Upper lobe of left lung (tissue), 4 donors: Measurements from ENCODE around the gene VAC14.

Experiments
- CTCF ChIP-seq, 6 experiments: fragments of 450-650 bp in 4 of 6; fragments of 200-600 bp in 2 of 6; sonication (generic) in 2 of 6; IDR thresholded peaks; one replicate each; pipeline ENCODE4 v1.5.1; 2016 to 2019; ENCODE audit warnings: antibody characterized with exemption in 6 of 6
- EP300 ChIP-seq, 4 donors: sonication (generic); formaldehyde crosslinking; IDR thresholded peaks; one replicate each; pipeline ENCODE4 v1.5.1; 2017; ENCODE audit warnings: antibody characterized with exemption in 4 of 4, control low read depth in 2 of 4
- POLR2A ChIP-seq, 4 donors: fragments of 450-650 bp; IDR thresholded peaks; one replicate each; pipeline ENCODE4 v1.5.1; 2016 to 2017; ENCODE audit warnings: antibody characterized with exemption in 4 of 4, mild to moderate bottlenecking in 2 of 4

DNA sequence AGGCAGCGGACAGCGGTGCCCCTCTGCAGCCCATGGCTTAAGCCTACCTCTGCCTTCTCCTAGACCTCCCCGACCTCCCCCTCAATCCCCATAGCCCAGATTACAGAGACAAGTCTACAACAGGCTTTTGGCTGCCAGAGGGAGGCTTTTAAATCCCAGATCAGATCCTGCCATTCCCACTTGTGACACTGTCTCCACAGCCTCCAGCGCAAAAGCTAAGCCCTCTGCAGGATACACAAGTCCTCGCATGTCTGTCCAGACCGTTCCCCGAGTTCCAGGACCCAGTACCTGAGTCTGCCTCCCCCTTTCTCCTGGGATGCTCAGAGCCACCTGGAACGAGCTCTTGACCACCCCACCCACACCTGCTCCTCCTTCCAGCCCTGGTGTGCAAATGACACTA lies 31.2 kb downstream of the VAC14 start:
- TF ChIP-seq CTCF (IDR thresholded peaks at IDR 0.05), result no peak
- no peak for TF ChIP-seq EP300 (IDR thresholded peaks at IDR 0.05)
- no peak for TF ChIP-seq POLR2A (IDR thresholded peaks at IDR 0.05)
